NCI-H1417 treated with DMSO at 0.1 percent for 48 hours (cell line): ENCODE results near the gene ZNF688.
A peak's percentile ranks its signal among the peaks of the same experiment; 100 is the strongest.

ENCODE experiments used
- DNase-seq: peaks from one replicate; lab custom pipeline; 2025; lab: John Stamatoyannopoulos, UW

The ZNF688 gene

GRCh38 chr16:30585400-30586191 is 14.1 kb upstream of the ZNF688 start, which contains the start of gene ZNF785:
ZNF785 (minus strand) TSS chr16:30585697; CDS start chr16:30585611, 86 bp downstream.
- peak; percentile 94 for DNase-seq

- DNase-seq = no peak
Observed at GRCh38 chr16:30585022-30585399, 13.5 kb upstream of the ZNF688 start.

- no peak for DNase-seq
Observed at GRCh38 chr16:30582611-30583340, 11.3 kb upstream of the ZNF688 start.

GRCh38 chr16:30581457-30581856 is 9.9 kb upstream of the ZNF688 start:
- DNase-seq = no peak

- DNase-seq = no peak
Observed at GRCh38 chr16:30574678-30575077, 3.2 kb upstream of the ZNF688 start.

GRCh38 chr16:30570636-30571444 is 674 bp downstream of the ZNF688 start:
- no peak for DNase-seq

- no peak for DNase-seq
Observed at GRCh38 chr16:30569746-30570635, 1.5 kb downstream of the ZNF688 start.

- DNase-seq = no peak
Observed at GRCh38 chr16:30569281-30569680, 2.2 kb downstream of the ZNF688 start.

- DNase-seq = peak; percentile 32
Observed at GRCh38 chr16:30567991-30568638, 3.4 kb downstream of the ZNF688 start.

GRCh38 chr16:30567160-30567990 is 4.1 kb downstream of the ZNF688 start:
- DNase-seq = no peak

- DNase-seq = no peak
Observed at GRCh38 chr16:30566531-30566930, 5.0 kb downstream of the ZNF688 start.

- no peak for DNase-seq
Observed at GRCh38 chr16:30565984-30566383, 5.5 kb downstream of the ZNF688 start.

- no peak for DNase-seq
Observed at GRCh38 chr16:30565526-30565925, 6.0 kb downstream of the ZNF688 start.

- no peak for DNase-seq
Observed at GRCh38 chr16:30562021-30562420, 9.5 kb downstream of the ZNF688 start.

- DNase-seq = no peak
Observed at GRCh38 chr16:30561089-30561816, 10.3 kb downstream of the ZNF688 start.

GRCh38 chr16:30559690-30560089 is 11.8 kb downstream of the ZNF688 start:
- DNase-seq = no peak

GRCh38 chr16:30558789-30559377 is 12.6 kb downstream of the ZNF688 start:
- DNase-seq = no peak

GRCh38 chr16:30557957-30558788 is 13.3 kb downstream of the ZNF688 start, which contains the start of gene ZNF764:
ZNF764 (minus strand) TSS chr16:30558374; CDS start chr16:30558182, 192 bp downstream.
- peak; percentile 92 for DNase-seq
